Gastrocnemius medialis (tissue), 4 donors: ENCODE results near the gene MSL2. TPM values are rescaled to one million over a fixed set of nuclear protein-coding genes. Genes with fewer than 3 reads are reported as not detected.
"Not testable (repeated sequence)": the region's sequence is repeated elsewhere in the genome, so short reads cannot be mapped to it uniquely, and the experiment has no call there.

Experiments used
- ATAC-seq, 2 donors: fragments of 150-250 bp; one replicate each; pipeline ENCODE4 v1.9.1; 2016
- DNase-seq, 2 donors: peaks; one replicate each; pipeline ENCODE4 v3.0.0-alpha.2; 2019
- H3K27ac ChIP-seq, 4 donors: fragments of 200-600 bp; sonication (generic); 1 replicate in 1 of 4; 2 replicates in 3 of 4; pipeline ENCODE4 v1.5.1; 2016 to 2018; ENCODE audit warnings: mild to moderate bottlenecking in 2 of 4, moderate library complexity in 1 of 4
- H3K27me3 ChIP-seq, 3 donors: fragments of 200-600 bp; sonication (generic) in 2 of 3; 1 replicate in 1 of 3; 2 replicates in 2 of 3; pipeline versions ENCODE4 v1.5.1 to v1.6.0; 2016 to 2019; ENCODE audit warnings: mild to moderate bottlenecking in 1 of 3, moderate library complexity in 1 of 3
- H3K36me3 ChIP-seq, 2 donors: fragments of 200-600 bp; sonication (generic) in 1 of 2; one replicate each; pipeline ENCODE4 v1.5.1; 2017 to 2018
- H3K4me1 ChIP-seq, 2 donors: fragments of 200-600 bp; sonication (generic) in 1 of 2; one replicate each; pipeline ENCODE4 v1.5.1; 2016 to 2017; ENCODE audit warnings: mild to moderate bottlenecking in 2 of 2
- H3K4me3 ChIP-seq, 4 donors: fragments of 200-600 bp; sonication (generic) in 3 of 4; 1 replicate in 1 of 4; 2 replicates in 3 of 4; pipeline ENCODE4 v1.5.1; 2016 to 2019; ENCODE audit warnings: mild to moderate bottlenecking in 2 of 4
- H3K9me3 ChIP-seq, 3 donors: fragments of 200-600 bp; sonication (generic) in 2 of 3; 1 replicate in 1 of 3; 2 replicates in 2 of 3; pipeline ENCODE4 v1.5.1; 2016 to 2019
- CTCF ChIP-seq, 5 experiments: fragments of 450-650 bp in 3 of 5; fragments of 200-600 bp in 2 of 5; sonication (generic) in 2 of 5; IDR thresholded peaks in 4 of 5; conservative IDR thresholded peaks in 1 of 5; 1 replicate in 4 of 5; 2 replicates in 1 of 5; pipeline ENCODE4 v1.5.1; 2016 to 2019; ENCODE audit warnings: antibody characterized with exemption in 5 of 5, mild to moderate bottlenecking in 3 of 5, moderate library complexity in 3 of 5
- POLR2A ChIP-seq, 2 donors: fragments of 450-650 bp; IDR thresholded peaks; one replicate each; pipeline ENCODE4 v1.6.1; 2017; ENCODE audit warnings: antibody characterized with exemption in 2 of 2, mild to moderate bottlenecking in 2 of 2, moderate library complexity in 2 of 2
- in situ Hi-C, 4 donors: fragments of 200-750 bp; cut with MboI; loops; one replicate each; pipeline versions ENCODE4 v1.15.0 to v1.8.0; 2017; ENCODE audit warnings: low sequenced_read_pairs in 4 of 4
- intact Hi-C: fragments of 100-400 bp; cut with DNase I; formaldehyde crosslinking; loops from one replicate; pipeline ENCODE4 v1.15.1; 2023; ENCODE audit warnings: low total_unique reads
- total RNA-seq, 4 donors: library from RNA; depleted of rRNA; stranded (reverse); fragments of >200 nt; gene quantifications; one replicate each; pipeline versions ENCODE4 v1.1.0 to v1.2.3, GENCODE V29; 2016

Gene MSL2
- total RNA-seq, 4 donors from 2014 or later: 18.2 to 34.7 (median 23.6) TPM

GRCh38 chr3:136146981-136147729 is 49.0 kb downstream of the MSL2 start:
- Histone ChIP-seq H3K9me3 (no peaks in the 10 kb centered on the region), H3K4me1 (peaks cover 8 to 23% of the 10 kb centered on the region in 2 donors), H3K36me3 (peaks cover 0 to 7% of the 10 kb centered on the region in 2 donors), H3K27ac (peak overlapping the region in 3 of 4 donors; percentile 12 to 37 (median 30)), H3K27me3 (no peaks in the 10 kb centered on the region), H3K4me3 (no peak overlapping the region)
- in situ Hi-C loops (no loop called here), intact Hi-C loops (no loop called here)
- no peak for TF ChIP-seq CTCF (IDR thresholded peaks at IDR 0.05 in 4 of 5, conservative IDR thresholded peaks at IDR 0.05 in 1 of 5)
- no peak for TF ChIP-seq POLR2A (IDR thresholded peaks at IDR 0.05)
- ATAC-seq: no peak
- DNase-seq: no peak

DNA sequence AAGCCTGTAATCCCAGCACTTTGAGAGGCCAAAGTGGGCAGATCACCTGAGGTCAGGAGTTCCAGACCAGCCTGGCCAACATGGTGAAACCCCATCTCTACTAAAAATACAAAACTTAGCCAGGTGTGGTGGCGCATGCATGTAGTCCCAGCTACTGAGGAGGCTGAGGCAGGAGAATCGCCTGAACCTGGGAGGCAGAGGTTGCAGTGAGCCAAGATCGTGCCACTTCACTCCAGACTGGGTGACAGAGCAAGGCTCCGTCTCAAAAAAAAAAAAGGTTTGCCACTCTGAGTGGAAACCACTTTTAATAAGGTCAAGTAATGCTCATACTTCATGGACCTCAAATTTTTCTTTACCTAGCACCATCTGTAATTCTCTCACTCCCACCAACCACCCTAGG is 51.7 kb downstream of the MSL2 start:
- H3K27me3 ChIP-seq, in situ Hi-C loops, H3K9me3 ChIP-seq, H3K4me3 ChIP-seq, intact Hi-C loops, DNase-seq, H3K36me3 ChIP-seq, ATAC-seq: not testable (repeated sequence)
- Histone ChIP-seq H3K27ac (peak overlapping the region in 1 of 4 donors; percentile 33), H3K4me1 (peaks cover 0 to 10% of the 10 kb centered on the region in 2 donors)

DNA sequence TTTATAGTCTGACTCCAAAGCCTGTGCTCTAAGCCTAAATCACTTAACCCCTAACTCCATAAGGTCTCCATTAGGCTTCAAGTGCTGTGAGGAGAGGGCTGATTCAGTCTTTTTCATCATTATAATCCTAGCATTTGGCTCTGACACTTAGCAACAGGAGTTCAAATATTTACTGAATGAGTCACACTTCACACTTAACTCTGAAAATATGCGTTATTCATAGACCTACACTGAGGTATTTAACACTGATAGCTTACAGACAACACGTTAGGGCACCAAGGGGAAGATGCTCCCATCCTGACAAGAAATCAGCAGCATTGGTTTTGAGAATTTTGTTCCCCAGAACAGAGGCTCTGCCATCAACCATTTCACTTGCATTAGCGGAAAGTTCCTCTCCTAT is 53.5 kb downstream of the MSL2 start:
- peak in 1 of 2 donors; percentile 50 for ATAC-seq
- peak overlapping the region in 1 of 4 donors; percentile 51 for H3K27ac ChIP-seq
- TF ChIP-seq CTCF (IDR thresholded peaks at IDR 0.05 in 4 of 5, conservative IDR thresholded peaks at IDR 0.05 in 1 of 5) (no peak), POLR2A (IDR thresholded peaks at IDR 0.05) (no peak)
- in situ Hi-C loops (no loop called here), intact Hi-C loops (no loop called here)
- H3K9me3 ChIP-seq: no peaks in the 10 kb centered on the region
- H3K4me3 ChIP-seq: no peak overlapping the region
- no peak for DNase-seq
- no peaks in the 10 kb centered on the region for H3K4me1 ChIP-seq
- H3K36me3 ChIP-seq: no peaks in the 10 kb centered on the region
- no peaks in the 10 kb centered on the region for H3K27me3 ChIP-seq

DNA sequence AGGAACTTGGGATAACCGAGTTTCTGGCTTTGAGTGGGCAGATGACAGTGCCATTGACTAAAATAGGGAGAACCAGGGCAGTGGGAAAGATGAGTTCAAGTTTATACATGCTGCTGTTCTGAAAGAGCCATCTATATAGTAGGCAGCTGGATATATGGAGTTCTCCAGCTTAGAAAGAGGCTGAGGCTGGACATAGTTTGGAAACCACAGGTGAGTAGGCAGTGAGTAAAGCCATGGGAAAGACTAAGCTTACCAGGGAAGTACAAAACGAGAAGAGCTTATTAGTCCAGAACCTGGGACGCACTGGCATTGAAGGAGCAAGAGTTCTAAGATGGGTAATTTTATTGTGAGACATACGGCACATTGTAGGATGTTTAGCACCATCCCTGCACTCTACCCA is 54.2 kb downstream of the MSL2 start:
- Histone ChIP-seq H3K36me3 (no peaks in the 10 kb centered on the region), H3K27ac (peak overlapping the region in 3 of 4 donors; percentile 13 to 51 (median 48)), H3K4me3 (no peak overlapping the region), H3K27me3 (no peaks in the 10 kb centered on the region), H3K9me3 (no peaks in the 10 kb centered on the region), H3K4me1 (no peaks in the 10 kb centered on the region)
- TF ChIP-seq POLR2A (IDR thresholded peaks at IDR 0.05) (no peak), CTCF (IDR thresholded peaks at IDR 0.05 in 4 of 5, conservative IDR thresholded peaks at IDR 0.05 in 1 of 5) (no peak)
- in situ Hi-C loops: no loop called here
- no peak for ATAC-seq
- DNase-seq: no peak
- intact Hi-C loops: no loop called here

DNA sequence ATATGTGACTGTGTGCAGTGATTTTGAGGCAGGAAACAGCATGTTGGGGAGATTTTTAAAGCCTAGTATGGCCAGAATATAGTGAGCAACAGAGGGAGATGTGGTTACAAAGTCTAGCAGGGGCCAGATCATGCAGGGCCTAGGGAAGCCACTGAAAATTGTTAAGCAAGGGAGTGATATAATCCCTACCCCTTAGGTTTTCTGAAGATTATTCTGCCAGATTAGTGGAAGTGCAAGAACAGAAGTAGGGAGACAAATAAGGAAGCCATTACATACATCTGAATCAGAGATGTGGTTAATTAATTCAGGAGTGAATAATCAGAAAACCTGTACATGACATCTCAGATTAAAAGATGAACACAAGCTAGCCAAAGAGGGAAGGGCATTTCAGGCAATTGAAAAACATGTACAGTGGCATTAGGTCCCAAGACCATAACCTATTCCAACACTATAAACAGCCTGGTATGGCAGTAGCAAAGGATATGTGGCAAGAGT is 54.8 kb downstream of the MSL2 start:
- Histone ChIP-seq H3K27me3 (no peaks in the 10 kb centered on the region), H3K27ac (peak overlapping the region in 3 of 4 donors; percentile 13 to 51 (median 48)), H3K4me3 (no peak overlapping the region), H3K9me3 (no peaks in the 10 kb centered on the region), H3K36me3 (no peaks in the 10 kb centered on the region), H3K4me1 (no peaks in the 10 kb centered on the region)
- in situ Hi-C loops (no loop called here), intact Hi-C loops (no loop called here)
- ATAC-seq: no peak
- TF ChIP-seq CTCF (IDR thresholded peaks at IDR 0.05 in 4 of 5, conservative IDR thresholded peaks at IDR 0.05 in 1 of 5) (no peak), POLR2A (IDR thresholded peaks at IDR 0.05) (no peak)
- DNase-seq: no peak
